Measurements from ENCODE around the gene HOXD12.

The HOXD12 gene

GRCh38 chr2:176091329-176092258 is 8.0 kb upstream of the HOXD12 start:
- no peak overlapping the region for H3K9ac ChIP-seq (ENCODE audit: insufficient read length, low read depth)
- no peak for DNase-seq (ENCODE audit: low read depth, low spot score)
- peaks cover 10% of the 10 kb centered on the region for H3K36me3 ChIP-seq (ENCODE audit: insufficient read depth, insufficient read length, low read length)
- peaks cover 6% of the 10 kb centered on the region for H3K4me1 ChIP-seq (ENCODE audit: insufficient read depth, insufficient read length)
- peaks cover 92% of the 10 kb centered on the region for H3K27me3 ChIP-seq (ENCODE audit: insufficient read depth, insufficient read length)
- no peak for TF ChIP-seq SUZ12 (IDR thresholded peaks at IDR 0.05; ENCODE audit: extremely low read depth, insufficient read depth, insufficient read length)
- no peak for TF ChIP-seq ZNF274 (IDR thresholded peaks at IDR 0.05; ENCODE audit: low read depth, low read length)
- TF ChIP-seq YY1 (IDR thresholded peaks at IDR 0.05; ENCODE audit: insufficient read depth, insufficient read length) = no peak
- H3K9me3 ChIP-seq (ENCODE audit: insufficient read depth, low read length) = peaks cover 37% of the 10 kb centered on the region; the same call in 1 of the 2 replicates
- H3K4me3 ChIP-seq (ENCODE audit: insufficient read length, low read depth) = no peak overlapping the region

GRCh38 chr2:176092270-176093144 is 7.1 kb upstream of the HOXD12 start, which contains the start of gene HOXD13:
Gene HOXD13 (plus strand): TSS chr2:176092721. CDS start chr2:176092891, 170 bp downstream.
- peaks cover 10% of the 10 kb centered on the region for H3K36me3 ChIP-seq (ENCODE audit: insufficient read depth, insufficient read length, low read length)
- peaks cover 83% of the 10 kb centered on the region for H3K27me3 ChIP-seq (ENCODE audit: insufficient read depth, insufficient read length)
- no peak for DNase-seq (ENCODE audit: low read depth, low spot score)
- peak within 1 kb of the TSS; percentile 82 for H3K9ac ChIP-seq (ENCODE audit: insufficient read length, low read depth)
- H3K9me3 ChIP-seq (ENCODE audit: insufficient read depth, low read length) = peaks cover 37% of the 10 kb centered on the region; the same call in 1 of the 2 replicates
- TF ChIP-seq SUZ12 (IDR thresholded peaks at IDR 0.05; ENCODE audit: extremely low read depth, insufficient read depth, insufficient read length) (no peak), YY1 (IDR thresholded peaks at IDR 0.05; ENCODE audit: insufficient read depth, insufficient read length) (no peak), ZNF274 (IDR thresholded peaks at IDR 0.05; ENCODE audit: low read depth, low read length) (no peak)
- peak within 1 kb of the TSS; percentile 77 for H3K4me3 ChIP-seq (ENCODE audit: insufficient read length, low read depth)
- peaks cover 6% of the 10 kb centered on the region for H3K4me1 ChIP-seq (ENCODE audit: insufficient read depth, insufficient read length)

GRCh38 chr2:176093145-176093897 is 6.3 kb upstream of the HOXD12 start:
- Histone ChIP-seq H3K4me1 (ENCODE audit: insufficient read depth, insufficient read length) (peaks cover 6% of the 10 kb centered on the region), H3K27me3 (ENCODE audit: insufficient read depth, insufficient read length) (peaks cover 76% of the 10 kb centered on the region), H3K9ac (ENCODE audit: insufficient read length, low read depth) (peak overlapping the region; percentile 82), H3K4me3 (ENCODE audit: insufficient read length, low read depth) (peak overlapping the region; percentile 77), H3K36me3 (ENCODE audit: insufficient read depth, insufficient read length, low read length) (peaks cover 10% of the 10 kb centered on the region), H3K9me3 (ENCODE audit: insufficient read depth, low read length) (peaks cover 37% of the 10 kb centered on the region; the same call in 1 of the 2 replicates)
- DNase-seq (ENCODE audit: low read depth, low spot score) = no peak
- TF ChIP-seq SUZ12 (IDR thresholded peaks at IDR 0.05; ENCODE audit: extremely low read depth, insufficient read depth, insufficient read length) (no peak), YY1 (IDR thresholded peaks at IDR 0.05; ENCODE audit: insufficient read depth, insufficient read length) (no peak), ZNF274 (IDR thresholded peaks at IDR 0.05; ENCODE audit: low read depth, low read length) (no peak)

- no peak for DNase-seq (ENCODE audit: low read depth, low spot score)
- H3K4me3 ChIP-seq (ENCODE audit: insufficient read length, low read depth) = peak overlapping the region; percentile 77
These were observed 5.7 kb upstream of the HOXD12 start for GRCh38 chr2:176093898-176094249.

GRCh38 chr2:176094349-176094748 is 5.2 kb upstream of the HOXD12 start:
- H3K4me3 ChIP-seq (ENCODE audit: insufficient read length, low read depth) = no peak overlapping the region

More at GRCh38 chr2:176093898-176094249, 5.7 kb upstream of the HOXD12 start:
- TF ChIP-seq YY1 (IDR thresholded peaks at IDR 0.05; ENCODE audit: insufficient read depth, insufficient read length) = no peak
- no peak for TF ChIP-seq ZNF274 (IDR thresholded peaks at IDR 0.05; ENCODE audit: low read depth, low read length)
- no peak for TF ChIP-seq SUZ12 (IDR thresholded peaks at IDR 0.05; ENCODE audit: extremely low read depth, insufficient read depth, insufficient read length)
- peaks cover 76% of the 10 kb centered on the region for H3K27me3 ChIP-seq (ENCODE audit: insufficient read depth, insufficient read length)
- H3K9me3 ChIP-seq (ENCODE audit: insufficient read depth, low read length) = peaks cover 39% of the 10 kb centered on the region; the same call in 1 of the 2 replicates
- peaks cover 6% of the 10 kb centered on the region for H3K4me1 ChIP-seq (ENCODE audit: insufficient read depth, insufficient read length)
- peak overlapping the region; percentile 82 for H3K9ac ChIP-seq (ENCODE audit: insufficient read length, low read depth)
- H3K36me3 ChIP-seq (ENCODE audit: insufficient read depth, insufficient read length, low read length) = peaks cover 10% of the 10 kb centered on the region

GRCh38 chr2:176095421-176095820 is 4.2 kb upstream of the HOXD12 start:
- H3K9me3 ChIP-seq (ENCODE audit: insufficient read depth, low read length) = peaks cover 54% of the 10 kb centered on the region; the same call in 1 of the 2 replicates
- peaks cover 8% of the 10 kb centered on the region for H3K4me1 ChIP-seq (ENCODE audit: insufficient read depth, insufficient read length)
- H3K4me3 ChIP-seq (ENCODE audit: insufficient read length, low read depth) = no peak overlapping the region
- H3K27me3 ChIP-seq (ENCODE audit: insufficient read depth, insufficient read length) = peaks cover 76% of the 10 kb centered on the region
- no peak overlapping the region for H3K9ac ChIP-seq (ENCODE audit: insufficient read length, low read depth)
- TF ChIP-seq SUZ12 (IDR thresholded peaks at IDR 0.05; ENCODE audit: extremely low read depth, insufficient read depth, insufficient read length) (no peak), YY1 (IDR thresholded peaks at IDR 0.05; ENCODE audit: insufficient read depth, insufficient read length) (no peak), ZNF274 (IDR thresholded peaks at IDR 0.05; ENCODE audit: low read depth, low read length) (no peak)
- DNase-seq (ENCODE audit: low read depth, low spot score) = no peak
- H3K36me3 ChIP-seq (ENCODE audit: insufficient read depth, insufficient read length, low read length) = peaks cover 10% of the 10 kb centered on the region

More at GRCh38 chr2:176094349-176094748, 5.2 kb upstream of the HOXD12 start:
- no peak overlapping the region for H3K9ac ChIP-seq (ENCODE audit: insufficient read length, low read depth)
- H3K9me3 ChIP-seq (ENCODE audit: insufficient read depth, low read length) = peaks cover 43% of the 10 kb centered on the region; the same call in 1 of the 2 replicates
- no peak for TF ChIP-seq YY1 (IDR thresholded peaks at IDR 0.05; ENCODE audit: insufficient read depth, insufficient read length)
- TF ChIP-seq ZNF274 (IDR thresholded peaks at IDR 0.05; ENCODE audit: low read depth, low read length) = no peak
- TF ChIP-seq SUZ12 (IDR thresholded peaks at IDR 0.05; ENCODE audit: extremely low read depth, insufficient read depth, insufficient read length) = no peak
- peaks cover 76% of the 10 kb centered on the region for H3K27me3 ChIP-seq (ENCODE audit: insufficient read depth, insufficient read length)
- peaks cover 8% of the 10 kb centered on the region for H3K4me1 ChIP-seq (ENCODE audit: insufficient read depth, insufficient read length)
- H3K36me3 ChIP-seq (ENCODE audit: insufficient read depth, insufficient read length, low read length) = peaks cover 10% of the 10 kb centered on the region
- no peak for DNase-seq (ENCODE audit: low read depth, low spot score)

Measured in NT2/D1 (cell line).